ENCODE data around the gene PBX2.
"Not testable (repeated sequence)": the region's sequence is repeated elsewhere in the genome, so short reads cannot be mapped to it uniquely, and the experiment has no call there.

Gene PBX2

GRCh38 chr6:32186151-32186840, 3.7 kb downstream of the PBX2 start:
- not testable (repeated sequence) for DNase-seq

- peak; percentile 73 for DNase-seq
Observed at GRCh38 chr6:32185681-32186131, 4.3 kb downstream of the PBX2 start.

- no peak for DNase-seq
Observed at GRCh38 chr6:32184084-32184640, 5.8 kb downstream of the PBX2 start, which contains the start of gene AGER. Gene AGER (minus strand): TSS chr6:32184253. CDS start chr6:32184222, 31 bp downstream.

- no peak for DNase-seq
Observed at GRCh38 chr6:32183483-32184083, 6.4 kb downstream of the PBX2 start.

- no peak for DNase-seq
Observed at GRCh38 chr6:32183030-32183429, 7.0 kb downstream of the PBX2 start.

- no peak for DNase-seq
Observed at GRCh38 chr6:32182555-32182981, 7.4 kb downstream of the PBX2 start.

GRCh38 chr6:32181915-32182529, 8.0 kb downstream of the PBX2 start:
- DNase-seq, result peak; percentile 72

GRCh38 chr6:32181148-32181702, 8.8 kb downstream of the PBX2 start:
- no peak for DNase-seq

- no peak for DNase-seq
Observed at GRCh38 chr6:32179766-32180405, 10.1 kb downstream of the PBX2 start.

- DNase-seq, result no peak
Observed at GRCh38 chr6:32178547-32179440, 11.2 kb downstream of the PBX2 start.

GRCh38 chr6:32177788-32178546, 12.0 kb downstream of the PBX2 start, which contains the start of gene RNF5:
Gene RNF5 (plus strand): TSS chr6:32178405. CDS start chr6:32178512, 107 bp downstream.
- DNase-seq, result peak; percentile 100

- peak; percentile 85 for DNase-seq
Observed at GRCh38 chr6:32177183-32177787, 12.7 kb downstream of the PBX2 start.

- DNase-seq, result no peak
Observed at GRCh38 chr6:32176476-32177182, 13.4 kb downstream of the PBX2 start.

- peak; percentile 98 for DNase-seq
Observed at GRCh38 chr6:32175711-32176475, 14.1 kb downstream of the PBX2 start, which contains the start of gene AGPAT1. Gene AGPAT1 (minus strand): TSS chr6:32176084. CDS start chr6:32171496, 4,588 bp downstream.

- no peak for DNase-seq
Observed at GRCh38 chr6:32175322-32175710, 14.7 kb downstream of the PBX2 start.

GRCh38 chr6:32174416-32174815, 15.6 kb downstream of the PBX2 start:
- DNase-seq, result no peak

- no peak for DNase-seq
Observed at GRCh38 chr6:32173051-32173727, 16.8 kb downstream of the PBX2 start.

- no peak for DNase-seq
Observed at GRCh38 chr6:32171234-32171633, 18.8 kb downstream of the PBX2 start.
